H9 (cell line): Measurements from ENCODE around the gene IL1RAP. TPM values are rescaled to one million over a fixed set of nuclear protein-coding genes. Genes with fewer than 3 reads are reported as not detected.

Experiments
- DNase-seq: peaks from one replicate; pipeline ENCODE4 v3.0.0-alpha.2; 2017
- H2AFZ ChIP-seq: one replicate; pipeline ENCODE4 v1.6.1; 2013; ENCODE audit warnings: mild to moderate bottlenecking, low read length, control low read depth, moderate library complexity
- H2AK5ac ChIP-seq: 2 replicates; pipeline ENCODE4 v1.6.1; 2013; ENCODE audit warnings: low read length, control low read depth, mixed read lengths; ENCODE audit not compliant: insufficient read length
- H2BK120ac ChIP-seq: one replicate; pipeline ENCODE4 v1.6.1; 2013; ENCODE audit warnings: low read depth, mild to moderate bottlenecking, low read length, control low read depth, inconsistent platforms; ENCODE audit not compliant: poor library complexity, severe bottlenecking
- H2BK12ac ChIP-seq: 2 replicates; pipeline ENCODE4 v1.6.1; 2013; ENCODE audit warnings: low read length, control low read depth, mixed read lengths, low read depth; ENCODE audit not compliant: insufficient read length
- H2BK15ac ChIP-seq: 2 replicates; pipeline ENCODE4 v1.6.1; 2013; ENCODE audit warnings: low read depth, low read length, control low read depth
- H2BK20ac ChIP-seq: one replicate; pipeline ENCODE4 v1.6.1; 2013; ENCODE audit warnings: low read depth, mild to moderate bottlenecking, low read length, control low read depth, inconsistent platforms; ENCODE audit not compliant: poor library complexity, severe bottlenecking
- H2BK5ac ChIP-seq: 2 replicates; pipeline ENCODE4 v1.6.1; 2013; ENCODE audit warnings: low read length, control low read depth, mixed read lengths; ENCODE audit not compliant: insufficient read length
- H3K14ac ChIP-seq: 2 replicates; pipeline ENCODE4 v1.6.1; 2013; ENCODE audit warnings: low read length, control low read depth; ENCODE audit not compliant: insufficient read depth
- H3K18ac ChIP-seq: 2 replicates; pipeline ENCODE4 v1.6.1; 2013; ENCODE audit warnings: low read depth, mild to moderate bottlenecking, mixed read lengths, low read length, control low read depth; ENCODE audit not compliant: insufficient read length
- H3K23ac ChIP-seq: 2 replicates; pipeline ENCODE4 v1.6.1; 2013; ENCODE audit warnings: low read length, control low read depth, mixed read lengths, low read depth; ENCODE audit not compliant: insufficient read length
- H3K23me2 ChIP-seq: 2 replicates; pipeline ENCODE4 v1.6.1; 2013; ENCODE audit warnings: low read depth, mild to moderate bottlenecking, mixed read lengths, low read length, control low read depth; ENCODE audit not compliant: insufficient read length, poor library complexity, severe bottlenecking
- H3K27ac ChIP-seq: 2 replicates; pipeline ENCODE4 v1.5.1; 2013; ENCODE audit warnings: low read length, control low read depth, mixed read lengths, low read depth; ENCODE audit not compliant: insufficient read length
- H3K27me3 ChIP-seq: 2 replicates; pipeline ENCODE4 v1.6.1; 2013; ENCODE audit warnings: low read length, control low read depth, inconsistent platforms; ENCODE audit not compliant: insufficient read depth
- H3K4ac ChIP-seq: 2 replicates; pipeline ENCODE4 v1.6.1; 2013; ENCODE audit warnings: low read depth, mild to moderate bottlenecking, control low read depth, inconsistent platforms, low read length, moderate library complexity
- H3K4me1 ChIP-seq: 2 replicates; pipeline ENCODE4 v1.6.1; 2013; ENCODE audit warnings: low read length, control low read depth, inconsistent platforms; ENCODE audit not compliant: insufficient read depth
- H3K4me2 ChIP-seq: 2 replicates; pipeline ENCODE4 v1.6.1; 2013; ENCODE audit warnings: low read length, control low read depth, mixed read lengths; ENCODE audit not compliant: insufficient read length, insufficient read depth
- H3K56ac ChIP-seq: 2 replicates; pipeline ENCODE4 v1.6.1; 2013; ENCODE audit warnings: low read depth, mild to moderate bottlenecking, mixed read lengths, low read length, control low read depth; ENCODE audit not compliant: insufficient read length
- H3K79me1 ChIP-seq: 2 replicates; pipeline ENCODE4 v1.6.1; 2013; ENCODE audit warnings: low read depth, mild to moderate bottlenecking, moderate library complexity, low read length, control low read depth, inconsistent platforms; ENCODE audit not compliant: insufficient read depth, poor library complexity, severe bottlenecking
- H3K79me2 ChIP-seq: 2 replicates; pipeline ENCODE4 v1.6.1; 2013; ENCODE audit warnings: low read length, control low read depth, inconsistent platforms; ENCODE audit not compliant: insufficient read depth
- H3K9ac ChIP-seq: 2 replicates; pipeline ENCODE4 v1.6.1; 2013; ENCODE audit warnings: low read length, control low read depth, mixed read lengths; ENCODE audit not compliant: insufficient read length; ENCODE audit errors: extremely low read depth
- H3K9me3 ChIP-seq: one replicate; pipeline ENCODE4 v1.6.1; 2013; ENCODE audit warnings: low read depth, low read length, inconsistent platforms; ENCODE audit not compliant: control insufficient read depth
- H3T11ph ChIP-seq: one replicate; pipeline ENCODE4 v1.6.1; 2013; ENCODE audit warnings: mild to moderate bottlenecking, low read length, control low read depth, inconsistent platforms
- H4K20me1 ChIP-seq: one replicate; pipeline ENCODE4 v1.6.1; 2013; ENCODE audit not compliant: control insufficient read depth, insufficient read length, insufficient read depth
- H4K5ac ChIP-seq: 2 replicates; pipeline ENCODE4 v1.6.1; 2013; ENCODE audit warnings: low read depth, mild to moderate bottlenecking, mixed read lengths, low read length, control low read depth; ENCODE audit not compliant: insufficient read length
- H4K8ac ChIP-seq: replicated peaks from 2 replicates; pipeline ENCODE4 v1.6.1; 2013; ENCODE audit warnings: low read length, control low read depth, mixed read lengths, low read depth; ENCODE audit not compliant: insufficient read length
- H4K91ac ChIP-seq: 2 replicates; pipeline ENCODE4 v1.6.1; 2013; ENCODE audit warnings: low read depth, mild to moderate bottlenecking, moderate library complexity, mixed read lengths, low read length, control low read depth; ENCODE audit not compliant: insufficient read length
- H3K27ac Mint-ChIP-seq, 3 experiments: 2 replicates in 2 of 3; 3 replicates in 1 of 3; pipeline ENCODE4 v1.8.0; 2020 to 2021; ENCODE audit warnings: mixed read lengths in 3 of 3, mild to moderate bottlenecking in 1 of 3, moderate library complexity in 1 of 3
- H3K27me3 Mint-ChIP-seq: 2 replicates; pipeline ENCODE4 v1.8.0; 2021; ENCODE audit warnings: low read depth, mild to moderate bottlenecking, moderate library complexity, mixed read lengths
- H3K36me3 Mint-ChIP-seq, 3 experiments: 2 replicates in 2 of 3; 3 replicates in 1 of 3; pipeline ENCODE4 v1.8.0; 2020 to 2021; ENCODE audit warnings: low read depth in 3 of 3, mixed read lengths in 3 of 3; ENCODE audit not compliant: insufficient read depth in 1 of 3
- H3K4me1 Mint-ChIP-seq, 2 experiments: 2 replicates each; pipeline ENCODE4 v1.8.0; 2020; ENCODE audit warnings: mixed read lengths in 2 of 2
- H3K4me3 Mint-ChIP-seq, 2 experiments: 2 replicates in 1 of 2; 3 replicates in 1 of 2; pipeline ENCODE4 v1.8.0; 2020 to 2021; ENCODE audit warnings: mild to moderate bottlenecking in 2 of 2, mixed read lengths in 2 of 2, moderate library complexity in 1 of 2
- H3K9me3 Mint-ChIP-seq, 2 experiments: 2 replicates in 1 of 2; 3 replicates in 1 of 2; pipeline ENCODE4 v1.8.0; 2020; ENCODE audit warnings: mild to moderate bottlenecking in 2 of 2, mixed read lengths in 2 of 2, moderate library complexity in 1 of 2
- WGBS: extraction: QIAGEN DNeasy Blood & Tissue Kit; methylation state at CpG from one replicate; pipeline ENCODE4 v1.1.7; 2013; ENCODE audit warnings: missing lambda C conversion rate, low lambda C conversion rate, mixed read lengths; ENCODE audit not compliant: insufficient read length; ENCODE audit errors: extremely low coverage; 5-methylcytosine and 5-hydroxymethylcytosine counted together
- total RNA-seq: library from RNA; stranded (reverse); gene quantifications from 2 replicates; pipeline ENCODE4 v1.2.1, GENCODE V29; 2021
- TF ChIP-seq, protein P1 (sequence below): fragments of 200-600 bp; sonication (generic); conservative IDR thresholded peaks from 3 replicates; pipeline ENCODE4 v1.8.0; 2021; ENCODE audit warnings: antibody characterized with exemption, mild to moderate bottlenecking

IL1RAP gene
- total RNA-seq, 1 experiment from 2014 or later: 4.6 TPM

DNA sequence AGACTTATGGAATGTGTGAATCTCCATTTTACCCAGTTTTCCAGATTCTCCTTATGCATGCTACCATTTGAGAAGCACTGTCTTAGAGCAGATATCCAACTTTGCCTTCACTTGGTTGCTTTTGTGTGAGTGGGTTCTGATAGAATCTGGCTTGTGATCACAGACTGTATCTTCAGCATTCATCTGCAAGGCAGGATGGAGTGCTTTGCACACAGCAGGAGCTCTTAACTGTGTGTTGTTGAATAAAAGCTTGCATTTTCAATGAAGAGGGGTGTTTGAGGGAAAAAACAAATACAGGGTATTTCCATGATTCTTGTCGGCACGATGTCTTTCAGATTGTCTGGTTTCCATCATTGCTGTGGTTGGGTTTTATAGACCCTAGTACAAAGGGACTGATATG lies 24.4 kb downstream of the IL1RAP start:
- no peak overlapping the region for H2BK120ac ChIP-seq
- no peaks in the 10 kb centered on the region for H3K79me1 ChIP-seq
- no peak overlapping the region for H3K27ac ChIP-seq
- H3T11ph ChIP-seq: no peak overlapping the region
- H2AFZ ChIP-seq: no peak overlapping the region
- Mint-ChIP-seq H3K4me1 (peaks cover 21 to 24% of the 10 kb centered on the region in 2 experiments), H3K4me3 (no peak overlapping the region), H3K9me3 (no peaks in the 10 kb centered on the region; a peak in 1 of 5 replicates), H3K36me3 (no peaks in the 10 kb centered on the region), H3K27ac (no peak overlapping the region), H3K27me3 (peaks cover 62% of the 10 kb centered on the region)
- no peak overlapping the region for H2BK5ac ChIP-seq
- TF ChIP-seq, protein P1, sequence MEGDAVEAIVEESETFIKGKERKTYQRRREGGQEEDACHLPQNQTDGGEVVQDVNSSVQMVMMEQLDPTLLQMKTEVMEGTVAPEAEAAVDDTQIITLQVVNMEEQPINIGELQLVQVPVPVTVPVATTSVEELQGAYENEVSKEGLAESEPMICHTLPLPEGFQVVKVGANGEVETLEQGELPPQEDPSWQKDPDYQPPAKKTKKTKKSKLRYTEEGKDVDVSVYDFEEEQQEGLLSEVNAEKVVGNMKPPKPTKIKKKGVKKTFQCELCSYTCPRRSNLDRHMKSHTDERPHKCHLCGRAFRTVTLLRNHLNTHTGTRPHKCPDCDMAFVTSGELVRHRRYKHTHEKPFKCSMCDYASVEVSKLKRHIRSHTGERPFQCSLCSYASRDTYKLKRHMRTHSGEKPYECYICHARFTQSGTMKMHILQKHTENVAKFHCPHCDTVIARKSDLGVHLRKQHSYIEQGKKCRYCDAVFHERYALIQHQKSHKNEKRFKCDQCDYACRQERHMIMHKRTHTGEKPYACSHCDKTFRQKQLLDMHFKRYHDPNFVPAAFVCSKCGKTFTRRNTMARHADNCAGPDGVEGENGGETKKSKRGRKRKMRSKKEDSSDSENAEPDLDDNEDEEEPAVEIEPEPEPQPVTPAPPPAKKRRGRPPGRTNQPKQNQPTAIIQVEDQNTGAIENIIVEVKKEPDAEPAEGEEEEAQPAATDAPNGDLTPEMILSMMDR: no peak
- H3K4me1 ChIP-seq: peaks cover 7% of the 10 kb centered on the region; the same call in 1 of the 2 replicates
- no peaks in the 10 kb centered on the region for H3K79me2 ChIP-seq
- no peaks in the 10 kb centered on the region for H3K23me2 ChIP-seq
- no peak overlapping the region for H3K4me2 ChIP-seq
- no peaks in the 10 kb centered on the region for H3K9me3 ChIP-seq
- no peaks in the 10 kb centered on the region for H4K20me1 ChIP-seq
- H2BK20ac ChIP-seq: no peak overlapping the region
- no peak overlapping the region for H4K91ac ChIP-seq
- H3K23ac ChIP-seq: no peak overlapping the region
- no peak overlapping the region for H3K9ac ChIP-seq
- H2BK12ac ChIP-seq: no peak overlapping the region
- H3K18ac ChIP-seq: no peak overlapping the region
- H3K14ac ChIP-seq: no peak overlapping the region
- H3K4ac ChIP-seq: no peak overlapping the region
- no peak overlapping the region for H3K56ac ChIP-seq
- no peak overlapping the region for H4K5ac ChIP-seq
- no peak overlapping the region for H4K8ac ChIP-seq
- H3K27me3 ChIP-seq: peaks cover 13% of the 10 kb centered on the region
- H2BK15ac ChIP-seq: no peak overlapping the region
- no peak for DNase-seq
- no peak overlapping the region for H2AK5ac ChIP-seq
- WGBS: no CpG with 5 or more reads among the region's 2 CpGs
